OCI-LY7 (cell line): ENCODE measurements around the gene AVL9. TPM values are rescaled to one million over a fixed set of nuclear protein-coding genes. Genes with fewer than 3 reads are reported as not detected.
"Not testable (repeated sequence)": the region's sequence is repeated elsewhere in the genome, so short reads cannot be mapped to it uniquely, and the experiment has no call there.

Experiments
- BruUV-seq: library from RNA; stranded (reverse); fragments of 400-500 nt; replicated peaks from 2 replicates; lab custom pipeline; 2021; lab: Mats Ljungman, UMichigan
- CTCF ChIA-PET: fragments of 300-600 bp; sonication (Branson Sonifier 250); formaldehyde crosslinking; loops from one replicate; lab custom pipeline; 2022; ENCODE audit warnings: antibody characterized with exemption; ENCODE audit not compliant: unreplicated experiment; lab: Charles Lee
- POLR2A ChIA-PET: fragments of 300-600 bp; sonication (Branson Sonifier 250); formaldehyde crosslinking; loops from one replicate; lab custom pipeline; 2022; ENCODE audit warnings: antibody characterized with exemption; lab: Charles Lee
- DNase-seq: peaks from one replicate; pipeline ENCODE4 v3.0.0-alpha.2; 2015; ENCODE audit warnings: low spot score
- H2AFZ ChIP-seq: fragments of 200-600 bp; sonication (generic), shearing (Covaris generic); 2 replicates; pipeline ENCODE4 v1.6.1; 2014; ENCODE audit warnings: mild to moderate bottlenecking, antibody characterized with exemption, low read length, moderate library complexity
- H3K27ac ChIP-seq: fragments of 200-600 bp; sonication (generic); 2 replicates; pipeline ENCODE4 v1.5.1; 2014; ENCODE audit warnings: mixed run types, low read depth, mild to moderate bottlenecking, moderate library complexity, low read length, inconsistent platforms; ENCODE audit not compliant: poor library complexity, severe bottlenecking
- H3K36me3 ChIP-seq: fragments of 200-600 bp; sonication (generic); 2 replicates; pipeline ENCODE4 v1.6.1; 2014; ENCODE audit warnings: mild to moderate bottlenecking, antibody characterized with exemption, low read length, moderate library complexity, mixed read lengths; ENCODE audit not compliant: insufficient read depth
- H3K4me1 ChIP-seq: fragments of 200-600 bp; sonication (generic); 2 replicates; pipeline ENCODE4 v1.5.1; 2014; ENCODE audit warnings: mild to moderate bottlenecking, low read length; ENCODE audit not compliant: insufficient read depth, poor library complexity, severe bottlenecking
- H3K4me2 ChIP-seq: fragments of 200-600 bp; sonication (generic); 2 replicates; pipeline ENCODE4 v1.6.1; 2014; ENCODE audit warnings: mild to moderate bottlenecking, low read length
- H3K4me3 ChIP-seq: fragments of 200-600 bp; sonication (generic); 2 replicates; pipeline ENCODE4 v1.5.1; 2014; ENCODE audit warnings: mild to moderate bottlenecking, low read depth, low read length; ENCODE audit not compliant: poor library complexity, severe bottlenecking
- H3K79me2 ChIP-seq: fragments of 200-600 bp; sonication (generic); 2 replicates; pipeline ENCODE4 v1.6.1; 2016; ENCODE audit warnings: low read depth, mild to moderate bottlenecking, low read length, moderate library complexity, mixed read lengths; ENCODE audit not compliant: insufficient read depth
- H3K9me2 ChIP-seq: fragments of 200-600 bp; sonication (generic); 2 replicates; pipeline ENCODE4 v1.6.1; 2016; ENCODE audit warnings: mild to moderate bottlenecking, low read length, mixed read lengths; ENCODE audit not compliant: insufficient read depth
- H3K9me3 ChIP-seq: fragments of 200-600 bp; sonication (generic); 2 replicates; pipeline ENCODE4 v1.6.1; 2014; ENCODE audit warnings: mild to moderate bottlenecking, mixed run types, low read length, mixed read lengths
- H4K20me1 ChIP-seq: fragments of 200-600 bp; sonication (generic); 2 replicates; pipeline ENCODE4 v1.6.1; 2014; ENCODE audit warnings: mild to moderate bottlenecking, antibody characterized with exemption, low read length, moderate library complexity, mixed read lengths; ENCODE audit not compliant: insufficient read depth
- intact Hi-C: fragments of 100-400 bp; cut with micrococcal nuclease; formaldehyde crosslinking; loops from one replicate; pipeline ENCODE4 v1.10.0; 2022; ENCODE audit not compliant: unreplicated experiment
- total RNA-seq, 2 experiments: library from RNA; depleted of rRNA in 1 of 2; stranded (reverse); fragments of >200 nt in 1 of 2; shearing (Covaris generic) in 1 of 2; gene quantifications; 2 replicates each; pipeline ENCODE4 v1.2.3, GENCODE V29; 2014 to 2022
- TF ChIP-seq, protein P1 (sequence below): fragments of 200-600 bp; sonication (generic); conservative IDR thresholded peaks from 2 replicates; pipeline ENCODE4 v1.5.1; 2014; ENCODE audit warnings: mild to moderate bottlenecking, antibody characterized with exemption, low read length, moderate library complexity, mixed read lengths

Gene AVL9
- total RNA-seq, 2 experiments from 2014 or later = 36.6 to 54.9 TPM

DNA sequence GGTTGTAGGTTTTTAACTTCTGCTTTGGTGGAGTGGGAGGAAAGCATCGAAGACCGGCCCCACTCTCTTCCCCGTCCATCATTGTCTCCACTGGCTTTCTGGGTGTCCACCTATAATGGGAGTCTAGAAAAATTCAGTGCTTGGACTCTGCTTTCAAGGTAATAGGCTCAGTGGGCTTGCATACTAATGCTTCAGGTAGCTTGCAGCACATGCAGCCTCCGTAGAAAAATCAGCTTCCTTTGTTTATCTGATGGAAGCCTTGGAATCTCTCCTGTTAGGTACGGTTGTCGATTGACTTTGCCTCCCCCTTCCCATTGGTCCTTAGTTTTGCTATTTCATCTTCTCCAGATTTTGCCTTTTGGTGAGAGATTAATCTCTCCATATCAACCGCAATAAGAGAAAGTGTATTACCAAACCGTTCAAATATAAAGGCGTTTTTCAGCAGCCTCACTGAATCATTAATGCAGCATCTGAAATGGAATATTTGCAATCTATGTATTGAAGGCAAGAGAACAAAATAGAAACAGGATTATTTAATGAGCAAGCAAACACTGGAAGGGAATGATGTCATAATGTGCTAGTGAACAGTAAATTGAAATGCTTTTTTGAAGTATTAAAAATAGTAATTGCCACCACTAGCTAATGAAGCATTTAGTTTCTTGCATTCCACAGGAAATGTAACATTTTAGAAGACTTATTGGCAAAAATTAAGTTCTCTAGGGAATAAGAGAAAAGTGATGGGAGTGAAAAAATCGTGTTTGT lies 944 bp downstream of the AVL9 start:
- Histone ChIP-seq H3K4me3 (peak overlapping the region; percentile 82), H2AFZ (no peak overlapping the region), H3K9me2 (no peaks in the 10 kb centered on the region), H3K4me2 (peak overlapping the region; percentile 93), H3K9me3 (no peaks in the 10 kb centered on the region; the same call in 1 of the 2 replicates), H3K4me1 (peaks cover 30% of the 10 kb centered on the region), H3K79me2 (peaks cover 62% of the 10 kb centered on the region), H3K36me3 (peaks cover 36% of the 10 kb centered on the region), H4K20me1 (0 out of 2 replicates have a peak, but pooled peaks cover 14% of the 10 kb centered on the region), H3K27ac (peak overlapping the region; percentile 88)
- intact Hi-C loops = loop anchor here (5.0 kb wide), 2 partner anchors 396 to 566 kb away; partner anchors contain the start of genes KBTBD2 and NT5C3A
- DNase-seq = no peak
- ChIA-PET CTCF (interaction anchor here (1.4 kb wide), 1 partner anchor 8 kb away, joined by 3 read pairs; no protein-coding TSS in a partner anchor), POLR2A (interaction anchor here (0.6 to 1.7 kb wide), 9 partner anchors 8 to 556 kb away, joined by 3 to 11 read pairs (median 5); no protein-coding TSS in a partner anchor)
- TSS peak; percentile 80 for BruUV-seq
- TF ChIP-seq, protein P1, sequence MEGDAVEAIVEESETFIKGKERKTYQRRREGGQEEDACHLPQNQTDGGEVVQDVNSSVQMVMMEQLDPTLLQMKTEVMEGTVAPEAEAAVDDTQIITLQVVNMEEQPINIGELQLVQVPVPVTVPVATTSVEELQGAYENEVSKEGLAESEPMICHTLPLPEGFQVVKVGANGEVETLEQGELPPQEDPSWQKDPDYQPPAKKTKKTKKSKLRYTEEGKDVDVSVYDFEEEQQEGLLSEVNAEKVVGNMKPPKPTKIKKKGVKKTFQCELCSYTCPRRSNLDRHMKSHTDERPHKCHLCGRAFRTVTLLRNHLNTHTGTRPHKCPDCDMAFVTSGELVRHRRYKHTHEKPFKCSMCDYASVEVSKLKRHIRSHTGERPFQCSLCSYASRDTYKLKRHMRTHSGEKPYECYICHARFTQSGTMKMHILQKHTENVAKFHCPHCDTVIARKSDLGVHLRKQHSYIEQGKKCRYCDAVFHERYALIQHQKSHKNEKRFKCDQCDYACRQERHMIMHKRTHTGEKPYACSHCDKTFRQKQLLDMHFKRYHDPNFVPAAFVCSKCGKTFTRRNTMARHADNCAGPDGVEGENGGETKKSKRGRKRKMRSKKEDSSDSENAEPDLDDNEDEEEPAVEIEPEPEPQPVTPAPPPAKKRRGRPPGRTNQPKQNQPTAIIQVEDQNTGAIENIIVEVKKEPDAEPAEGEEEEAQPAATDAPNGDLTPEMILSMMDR = no peak

DNA sequence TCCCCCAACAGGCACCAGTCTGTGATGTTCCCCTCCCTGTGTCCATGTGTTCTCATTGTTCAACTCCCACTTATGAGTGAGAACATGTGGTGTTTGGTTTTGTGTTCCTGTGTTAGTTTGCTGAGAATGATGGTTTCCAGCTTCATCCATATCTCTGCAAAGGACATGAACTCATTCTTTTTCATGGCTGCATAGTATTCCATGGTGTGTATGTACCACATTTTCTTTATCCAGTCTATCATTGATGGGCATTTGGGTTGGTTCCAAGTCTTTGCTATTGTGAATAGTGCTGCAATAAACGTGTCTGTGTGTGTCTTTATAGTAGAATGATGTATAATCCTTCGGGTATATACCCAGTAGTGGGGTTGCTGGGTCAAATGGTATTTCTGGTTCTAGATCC lies 4.5 kb downstream of the AVL9 start:
- DNase-seq, H3K27ac ChIP-seq, H3K9me3 ChIP-seq, H2AFZ ChIP-seq, H3K4me3 ChIP-seq, H3K4me2 ChIP-seq, CTCF ChIA-PET, H3K9me2 ChIP-seq, BruUV-seq: not testable (repeated sequence)
- POLR2A ChIA-PET = interaction anchor here (0.6 to 1.0 kb wide), 2 partner anchors 10 to 31 kb away, joined by 3 to 4 read pairs; partner anchors contain the start of gene LSM5
- H3K36me3 ChIP-seq = peaks cover 53% of the 10 kb centered on the region
- H3K4me1 ChIP-seq = peaks cover 22% of the 10 kb centered on the region
- intact Hi-C loops = loop anchor here (5.0 kb wide), 2 partner anchors 393 to 563 kb away; partner anchors contain the start of genes KBTBD2 and NT5C3A
- 0 out of 2 replicates have a peak, but pooled peaks cover 19% of the 10 kb centered on the region for H4K20me1 ChIP-seq
- H3K79me2 ChIP-seq = peaks cover 90% of the 10 kb centered on the region

DNA sequence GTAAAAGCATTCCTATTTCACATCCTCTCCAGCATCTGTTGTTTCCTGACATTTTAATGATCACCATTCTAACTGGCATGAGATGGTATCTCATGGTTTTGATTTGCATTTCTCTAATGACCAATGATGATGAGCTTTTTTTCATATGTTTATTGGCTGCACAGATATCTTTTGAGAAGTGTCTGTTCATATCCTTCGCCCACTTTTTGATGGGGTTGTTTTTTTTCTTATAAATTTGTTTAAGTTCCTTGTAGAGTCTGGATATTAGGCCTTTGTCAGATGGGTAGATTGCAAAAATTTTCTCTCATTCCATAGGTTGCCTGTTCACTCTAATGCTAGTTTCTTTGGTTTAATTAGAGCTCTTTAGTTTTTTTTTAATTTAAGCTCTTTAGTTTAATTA lies 4.9 kb downstream of the AVL9 start:
- intact Hi-C loops, H3K9me3 ChIP-seq, CTCF ChIA-PET, DNase-seq, BruUV-seq, H3K27ac ChIP-seq, H3K9me2 ChIP-seq, H3K4me3 ChIP-seq, H2AFZ ChIP-seq: not testable (repeated sequence)
- Histone ChIP-seq H4K20me1 (0 out of 2 replicates have a peak, but pooled peaks cover 19% of the 10 kb centered on the region), H3K79me2 (peaks cover 92% of the 10 kb centered on the region), H3K36me3 (peaks cover 53% of the 10 kb centered on the region), H3K4me2 (peak overlapping the region; percentile 30; the same call in 1 of the 2 replicates), H3K4me1 (peaks cover 22% of the 10 kb centered on the region)
- POLR2A ChIA-PET = interaction anchor here (0.6 to 1.1 kb wide), 3 partner anchors 10 to 31 kb away, joined by 3 to 4 read pairs (median 3); partner anchors contain the start of gene LSM5
